K562 (cell line): ENCODE data around the gene SCGB1C2. TPM values are rescaled to one million over a fixed set of nuclear protein-coding genes. Genes with fewer than 3 reads are reported as not detected.

Source experiments
- NKRF ChIP-seq: fragments of 450-650 bp; IDR thresholded peaks from 2 replicates; pipeline ENCODE4 v1.6.1; 2016; ENCODE audit warnings: borderline replicate concordance
- REST ChIP-seq, 2 experiments: fragments of 450-650 bp; formaldehyde crosslinking in 1 of 2; IDR thresholded peaks; 2 replicates each; pipeline versions ENCODE4 v1.4.0 to v1.6.1; 2014 to 2020; ENCODE audit warnings: mild to moderate bottlenecking in 2 of 2, borderline replicate concordance in 1 of 2, low read depth in 1 of 2
- SAFB2 ChIP-seq: fragments of 200-400 bp; formaldehyde crosslinking; IDR thresholded peaks from 2 replicates; pipeline ENCODE4 v1.6.1; 2018; ENCODE audit warnings: borderline replicate concordance, low read length, low read depth, moderate library complexity; ENCODE audit not compliant: severe bottlenecking
- STAG1 ChIP-seq: sonication (generic); formaldehyde crosslinking; IDR thresholded peaks from 2 replicates; pipeline ENCODE4 v1.5.0; 2020; ENCODE audit warnings: missing genetic modification reagents, borderline replicate concordance
- polyA plus RNA-seq, 8 experiments: library from polyadenylated mRNA; depleted of rRNA in 4 of 8; stranded (reverse) in 5 of 8; unstranded in 3 of 8; fragments of >200 nt; fragmentation: Nextera tagmentation in 2 of 8; fragmentation: Illumina TruSeq in 1 of 8; extraction: Ambion mirVana in 2 of 8; extraction: Trizol in 1 of 8; gene quantifications; 2 replicates each; pipeline versions ENCODE4 v1.2.1 to v1.2.3, GENCODE V29; 2011 to 2014; ENCODE audit warnings: inconsistent platforms in 1 of 8, missing spikeins in 1 of 8
- total RNA-seq, 7 experiments: library from RNA; depleted of rRNA in 6 of 7; stranded (reverse); fragments of >200 nt in 6 of 7; fragmentation: Illumina TruSeq in 2 of 7; extraction: Trizol in 2 of 7; gene quantifications; 2 replicates each; pipeline versions ENCODE4 v1.2.1 to v1.2.3, GENCODE V29; 2011 to 2021; ENCODE audit warnings: low replicate concordance in 1 of 7

Gene SCGB1C2
- total and polyA plus RNA-seq, 9 of the 15 experiments (the other 6 are each of a cell fraction or from before 2014, with no cell fraction given), result not detected

- peak; percentile 17; the same call in 1 of the 2 replicates for TF ChIP-seq REST (IDR thresholded peaks at IDR 0.05; ENCODE audit: borderline replicate concordance)
- no peak for TF ChIP-seq REST (CRISPR knock-in tag; IDR thresholded peaks at IDR 0.05; ENCODE audit: low read depth)
- no peak for TF ChIP-seq NKRF
- TF ChIP-seq SAFB2, result no peak
- TF ChIP-seq STAG1 (CRISPR knock-in tag), result peak; percentile 78; the same call in 1 of the 2 replicates
Observed at GRCh38 chr17:143785-144281, 6.5 kb downstream of the SCGB1C2 start (continued).
